HEK293 (cell line): ENCODE measurements around the gene PRSS8.

Experiments used
- CTCF ChIA-PET: fragments of 350-600 bp; formaldehyde crosslinking; extraction: SDS; loops from one replicate; lab custom pipeline; 2021; ENCODE audit warnings: antibody characterized with exemption; lab: Yijun Ruan, JAX
- POLR2A ChIA-PET: fragments of 300-600 bp; formaldehyde crosslinking; extraction: SDS; loops from one replicate; lab custom pipeline; 2020; ENCODE audit warnings: antibody characterized with exemption, inconsistent platforms; lab: Yijun Ruan, JAX
- H3K27ac ChIP-seq: fragments of 200-500 bp; sonication (Bioruptor generic); 2 replicates; pipeline ENCODE4 v1.5.1; 2014; ENCODE audit warnings: low read depth, low read length, control low read depth, inconsistent platforms; ENCODE audit errors: extremely low read depth
- H3K36me3 ChIP-seq, 2 experiments: fragments of 200-500 bp in 1 of 2; sonication (Bioruptor generic) in 1 of 2; 1 replicate in 1 of 2; 2 replicates in 1 of 2; pipeline ENCODE4 v1.5.1; 2014 to 2017; ENCODE audit warnings: inconsistent platforms in 2 of 2, low read length in 2 of 2; ENCODE audit not compliant: control insufficient read depth in 2 of 2, insufficient read depth in 1 of 2
- H3K4me1 ChIP-seq: fragments of 200-500 bp; sonication (Bioruptor generic); 2 replicates; pipeline ENCODE4 v1.5.1; 2014; ENCODE audit warnings: mild to moderate bottlenecking, low read length, inconsistent platforms; ENCODE audit not compliant: control insufficient read depth, insufficient read depth
- H3K4me3 ChIP-seq: 2 replicates; pipeline ENCODE4 v1.5.1; 2011; ENCODE audit warnings: low read depth, mild to moderate bottlenecking, control low read depth, low read length, moderate library complexity
- H3K9me3 ChIP-seq: fragments of 200-500 bp; sonication (Bioruptor generic); 2 replicates; pipeline ENCODE4 v1.5.1; 2014; ENCODE audit warnings: low read depth, low read length, inconsistent platforms; ENCODE audit not compliant: control insufficient read depth, insufficient read depth
- MYNN ChIP-seq: fragments of 450-650 bp; formaldehyde crosslinking; IDR thresholded peaks from 2 replicates; pipeline ENCODE4 v1.5.1; 2016; ENCODE audit warnings: missing biosample characterization, missing genetic modification characterization, borderline replicate concordance
- MZF1 ChIP-seq: fragments of 450-650 bp; formaldehyde crosslinking; IDR thresholded peaks from 2 replicates; pipeline ENCODE4 v1.5.1; 2017; ENCODE audit warnings: missing biosample characterization, missing genetic modification characterization, borderline replicate concordance
- PRDM10 ChIP-seq: fragments of 450-650 bp; formaldehyde crosslinking; IDR thresholded peaks from 2 replicates; pipeline ENCODE4 v1.5.1; 2016; ENCODE audit warnings: missing biosample characterization, missing genetic modification characterization
- PRDM4 ChIP-seq: fragments of 450-650 bp; formaldehyde crosslinking; IDR thresholded peaks from 2 replicates; pipeline ENCODE4 v1.5.1; 2017; ENCODE audit warnings: missing biosample characterization, missing genetic modification characterization
- RBAK ChIP-seq: fragments of 450-650 bp; formaldehyde crosslinking; IDR thresholded peaks from 2 replicates; pipeline ENCODE4 v1.5.1; 2016; ENCODE audit warnings: missing biosample characterization, missing genetic modification characterization
- SCRT1 ChIP-seq: fragments of 450-650 bp; formaldehyde crosslinking; IDR thresholded peaks from 2 replicates; pipeline ENCODE4 v1.5.1; 2016; ENCODE audit warnings: missing biosample characterization, missing genetic modification characterization, borderline replicate concordance
- SCRT2 ChIP-seq: fragments of 450-650 bp; formaldehyde crosslinking; IDR thresholded peaks from 2 replicates; pipeline ENCODE4 v1.5.1; 2016; ENCODE audit warnings: missing biosample characterization, missing genetic modification characterization
- TSHZ1 ChIP-seq: fragments of 450-650 bp; formaldehyde crosslinking; IDR thresholded peaks from 2 replicates; pipeline ENCODE4 v1.5.1; 2016; ENCODE audit warnings: missing biosample characterization, missing genetic modification characterization, borderline replicate concordance
- ZBTB21 ChIP-seq: fragments of 450-650 bp; formaldehyde crosslinking; IDR thresholded peaks from 2 replicates; pipeline ENCODE4 v1.5.1; 2017; ENCODE audit warnings: missing biosample characterization, missing genetic modification characterization
- ZBTB6 ChIP-seq: fragments of 450-650 bp; formaldehyde crosslinking; IDR thresholded peaks from 2 replicates; pipeline ENCODE4 v1.5.1; 2017; ENCODE audit warnings: missing biosample characterization, missing genetic modification characterization
- ZIC2 ChIP-seq: fragments of 450-650 bp; formaldehyde crosslinking; IDR thresholded peaks from 2 replicates; pipeline ENCODE4 v1.5.1; 2016; ENCODE audit warnings: missing biosample characterization, missing genetic modification characterization
- ZNF138 ChIP-seq: fragments of 450-650 bp; formaldehyde crosslinking; IDR thresholded peaks from 2 replicates; pipeline ENCODE4 v1.5.1; 2016; ENCODE audit warnings: missing biosample characterization, missing genetic modification characterization, borderline replicate concordance
- ZNF16 ChIP-seq: fragments of 450-650 bp; formaldehyde crosslinking; IDR thresholded peaks from 2 replicates; pipeline ENCODE4 v1.5.1; 2016; ENCODE audit warnings: low read depth, missing biosample characterization, missing genetic modification characterization
- ZNF169 ChIP-seq: fragments of 450-650 bp; formaldehyde crosslinking; IDR thresholded peaks from 2 replicates; pipeline ENCODE4 v1.5.1; 2016; ENCODE audit warnings: missing biosample characterization, missing genetic modification characterization
- ZNF2 ChIP-seq: fragments of 450-650 bp; formaldehyde crosslinking; IDR thresholded peaks from 2 replicates; pipeline ENCODE4 v1.5.1; 2016; ENCODE audit warnings: missing biosample characterization, missing genetic modification characterization
- ZNF239 ChIP-seq: fragments of 450-650 bp; formaldehyde crosslinking; IDR thresholded peaks from 2 replicates; pipeline ENCODE4 v1.5.1; 2016; ENCODE audit warnings: missing biosample characterization, missing genetic modification characterization
- ZNF292 ChIP-seq: fragments of 450-650 bp; formaldehyde crosslinking; IDR thresholded peaks from 2 replicates; pipeline ENCODE4 v1.5.1; 2016; ENCODE audit warnings: low read depth, missing biosample characterization, missing genetic modification characterization, borderline replicate concordance
- ZNF398 ChIP-seq: fragments of 450-650 bp; formaldehyde crosslinking; IDR thresholded peaks from 2 replicates; pipeline ENCODE4 v1.5.1; 2017; ENCODE audit warnings: missing biosample characterization, missing genetic modification characterization
- ZNF433 ChIP-seq: fragments of 450-650 bp; formaldehyde crosslinking; IDR thresholded peaks from 2 replicates; pipeline ENCODE4 v1.5.1; 2016; ENCODE audit warnings: missing biosample characterization, missing genetic modification characterization, low read depth
- ZNF548 ChIP-seq: fragments of 450-650 bp; formaldehyde crosslinking; IDR thresholded peaks from 2 replicates; pipeline ENCODE4 v1.5.1; 2016; ENCODE audit warnings: missing biosample characterization, missing genetic modification characterization
- ZNF558 ChIP-seq: fragments of 450-650 bp; formaldehyde crosslinking; IDR thresholded peaks from 2 replicates; pipeline ENCODE4 v1.5.1; 2016; ENCODE audit warnings: missing biosample characterization, missing genetic modification characterization
- ZNF664 ChIP-seq: fragments of 450-650 bp; formaldehyde crosslinking; IDR thresholded peaks from 2 replicates; pipeline ENCODE4 v1.5.1; 2016; ENCODE audit warnings: missing biosample characterization, missing genetic modification characterization
- ZNF785 ChIP-seq: fragments of 450-650 bp; formaldehyde crosslinking; IDR thresholded peaks from 2 replicates; pipeline ENCODE4 v1.5.1; 2016; ENCODE audit warnings: missing biosample characterization, missing genetic modification characterization

Gene PRSS8

GRCh38 chr16:31092330-31092729 is 43.2 kb downstream of the PRSS8 start:
- H3K9me3 ChIP-seq = no peaks in the 10 kb centered on the region
- H3K4me1 ChIP-seq = peaks cover 3% of the 10 kb centered on the region; the same call in 1 of the 2 replicates
- no peak overlapping the region for H3K27ac ChIP-seq
- ChIA-PET POLR2A (interaction anchor here (0.6 to 4.0 kb wide), 9 partner anchors 8 to 1268 kb away, joined by 3 to 26 read pairs (median 5); partner anchors contain the start of genes FUS, KAT8, STX4 and ZNF646), CTCF (interaction anchor here (0.7 to 0.8 kb wide), 3 partner anchors 10 to 107 kb away, joined by 3 to 9 read pairs (median 3); partner anchors contain the start of gene HSD3B7)
- no peak overlapping the region for H3K4me3 ChIP-seq
- no peak for TF ChIP-seq ZNF169 (tag by site-specific recombination)
- TF ChIP-seq ZNF239 = no peak
- TF ChIP-seq SCRT2 (tag by site-specific recombination) = peak; percentile 51; the same call in 1 of the 2 replicates
- no peak for TF ChIP-seq ZNF138
- TF ChIP-seq ZNF2 (tag by site-specific recombination) = no peak
- H3K36me3 ChIP-seq = peaks cover 0 to 34% of the 10 kb centered on the region in 2 experiments; a peak in 2 of 3 replicates

- POLR2A ChIA-PET = interaction anchor here (1.1 to 2.0 kb wide), 2 partner anchors 27 to 52 kb away, joined by 3 to 5 read pairs; partner anchors contain the start of gene KAT8
- peaks cover 3% of the 10 kb centered on the region; the same call in 1 of the 2 replicates for H3K4me1 ChIP-seq
- H3K4me3 ChIP-seq = no peak overlapping the region
- H3K36me3 ChIP-seq = peaks cover 0 to 42% of the 10 kb centered on the region in 2 experiments; a peak in 2 of 3 replicates
- no peak overlapping the region for H3K27ac ChIP-seq
- H3K9me3 ChIP-seq = no peaks in the 10 kb centered on the region
- CTCF ChIA-PET = no interaction called here
- TF ChIP-seq ZNF664 (tag by site-specific recombination) (no peak), PRDM10 (tag by site-specific recombination) (peak; percentile 48), SCRT1 (tag by site-specific recombination) (no peak), ZNF548 (tag by site-specific recombination) (no peak), ZIC2 (tag by site-specific recombination) (peak; percentile 79), MYNN (no peak), ZNF292 (no peak), MZF1 (tag by site-specific recombination) (no peak), RBAK (tag by site-specific recombination) (no peak), ZNF433 (no peak), ZNF16 (tag by site-specific recombination) (no peak), ZBTB6 (tag by site-specific recombination) (no peak), PRDM4 (no peak), ZNF558 (tag by site-specific recombination) (no peak), TSHZ1 (no peak), ZNF785 (no peak), ZNF398 (tag by site-specific recombination) (no peak), ZBTB21 (tag by site-specific recombination) (no peak)
Observed at GRCh38 chr16:31090540-31090939, 45.0 kb downstream of the PRSS8 start.
